Ishikawa (cell line): ENCODE data around the gene IRF2.

Experiments
- CEBPB ChIP-seq: IDR thresholded peaks from 2 replicates; pipeline ENCODE4 v1.6.1; 2012
- CREB1 ChIP-seq: IDR thresholded peaks from 2 replicates; pipeline ENCODE4 v1.6.1; 2012; ENCODE audit warnings: low read depth
- EGR1 ChIP-seq: IDR thresholded peaks from 2 replicates; pipeline ENCODE4 v1.6.1; 2012
- EP300 ChIP-seq: IDR thresholded peaks from 2 replicates; pipeline ENCODE4 v1.6.1; 2012; ENCODE audit warnings: borderline replicate concordance
- FOXM1 ChIP-seq: IDR thresholded peaks from 2 replicates; pipeline ENCODE4 v1.6.1; 2012; ENCODE audit warnings: low read depth, borderline replicate concordance
- NFIC ChIP-seq: IDR thresholded peaks from 2 replicates; pipeline ENCODE4 v1.6.1; 2012
- RAD21 ChIP-seq: IDR thresholded peaks from 2 replicates; pipeline ENCODE4 v1.6.1; 2012; ENCODE audit warnings: low read depth
- TAF1 ChIP-seq: IDR thresholded peaks from 2 replicates; pipeline ENCODE4 v1.6.1; 2012; ENCODE audit warnings: low read depth, mild to moderate bottlenecking
- TCF12 ChIP-seq: IDR thresholded peaks from 2 replicates; pipeline ENCODE4 v1.6.1; 2012; ENCODE audit warnings: low read depth
- TEAD4 ChIP-seq: IDR thresholded peaks from 2 replicates; pipeline ENCODE4 v1.6.1; 2012
- YY1 ChIP-seq: IDR thresholded peaks from 2 replicates; pipeline ENCODE4 v1.6.1; 2012; ENCODE audit warnings: low read depth
- ZBTB7A ChIP-seq: IDR thresholded peaks from 2 replicates; pipeline ENCODE4 v1.6.1; 2012; ENCODE audit warnings: low read depth
- TF ChIP-seq, protein P1 (sequence below): IDR thresholded peaks from 2 replicates; pipeline ENCODE4 v1.6.1; 2012
- TF ChIP-seq, protein P2 (sequence below): IDR thresholded peaks from 2 replicates; pipeline ENCODE4 v1.6.1; 2012
- TF ChIP-seq, protein P3 (sequence below): IDR thresholded peaks from 2 replicates; pipeline ENCODE4 v1.6.1; 2012; ENCODE audit warnings: low read depth, mild to moderate bottlenecking

Gene IRF2

DNA sequence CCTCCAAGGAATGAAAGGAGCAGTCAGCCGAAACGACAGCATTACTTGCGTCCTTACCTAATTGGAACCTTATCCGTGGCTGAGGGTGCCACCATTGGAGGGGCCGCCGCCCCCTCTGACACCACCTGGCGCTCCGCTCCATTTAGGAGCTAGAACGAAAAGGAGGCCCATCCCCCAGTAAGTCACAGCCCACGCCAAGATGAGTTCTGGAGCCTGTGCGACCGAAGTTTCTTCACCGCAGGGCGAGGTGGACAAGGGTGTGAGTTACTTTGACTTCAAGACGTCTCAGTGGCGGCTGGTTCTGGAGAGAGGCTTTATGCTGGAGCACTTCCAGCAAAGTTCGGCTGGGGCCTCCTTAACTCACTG lies 729 bp upstream of the IRF2 start:
- TF ChIP-seq CEBPB: no peak

DNA sequence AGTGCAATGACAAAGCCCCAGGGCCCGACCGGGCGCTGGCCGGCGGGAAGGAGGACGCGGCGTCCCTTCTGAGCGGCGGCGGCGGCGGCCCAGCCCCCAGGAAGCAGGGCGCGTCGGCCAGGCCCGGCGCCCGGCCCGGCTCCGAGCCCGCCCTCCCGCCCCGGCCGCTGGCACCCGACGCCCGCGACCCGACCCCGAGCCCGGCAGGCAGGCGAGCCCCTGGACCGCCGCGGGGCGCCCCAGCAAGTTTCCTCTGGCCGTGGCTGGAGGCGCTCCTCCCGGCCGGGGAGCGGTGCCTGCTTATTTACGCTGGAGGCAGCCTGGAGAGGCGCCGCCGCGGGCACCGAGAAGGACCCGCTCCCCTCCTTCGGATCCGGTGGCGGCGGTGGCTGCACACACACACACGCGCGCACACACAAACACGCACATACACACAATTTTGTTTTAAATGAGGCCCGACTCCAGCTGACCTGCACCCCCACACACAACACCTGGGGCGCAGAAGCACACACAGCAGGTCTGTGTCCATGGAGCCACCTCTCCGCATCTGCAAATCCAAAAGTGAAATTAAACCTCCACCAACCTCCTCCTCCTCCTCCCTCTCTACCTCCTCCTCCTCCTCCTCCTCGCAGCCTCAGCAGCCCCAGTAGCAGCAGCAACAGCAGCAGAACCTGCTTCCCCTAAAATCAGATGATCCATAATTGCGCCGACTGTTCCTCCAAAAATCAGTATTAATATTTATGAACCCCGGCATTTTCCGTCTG lies 669 bp downstream of the IRF2 start:
- TF ChIP-seq, protein P1, sequence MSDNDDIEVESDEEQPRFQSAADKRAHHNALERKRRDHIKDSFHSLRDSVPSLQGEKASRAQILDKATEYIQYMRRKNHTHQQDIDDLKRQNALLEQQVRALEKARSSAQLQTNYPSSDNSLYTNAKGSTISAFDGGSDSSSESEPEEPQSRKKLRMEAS: no peak
- TF ChIP-seq RAD21: no peak

DNA sequence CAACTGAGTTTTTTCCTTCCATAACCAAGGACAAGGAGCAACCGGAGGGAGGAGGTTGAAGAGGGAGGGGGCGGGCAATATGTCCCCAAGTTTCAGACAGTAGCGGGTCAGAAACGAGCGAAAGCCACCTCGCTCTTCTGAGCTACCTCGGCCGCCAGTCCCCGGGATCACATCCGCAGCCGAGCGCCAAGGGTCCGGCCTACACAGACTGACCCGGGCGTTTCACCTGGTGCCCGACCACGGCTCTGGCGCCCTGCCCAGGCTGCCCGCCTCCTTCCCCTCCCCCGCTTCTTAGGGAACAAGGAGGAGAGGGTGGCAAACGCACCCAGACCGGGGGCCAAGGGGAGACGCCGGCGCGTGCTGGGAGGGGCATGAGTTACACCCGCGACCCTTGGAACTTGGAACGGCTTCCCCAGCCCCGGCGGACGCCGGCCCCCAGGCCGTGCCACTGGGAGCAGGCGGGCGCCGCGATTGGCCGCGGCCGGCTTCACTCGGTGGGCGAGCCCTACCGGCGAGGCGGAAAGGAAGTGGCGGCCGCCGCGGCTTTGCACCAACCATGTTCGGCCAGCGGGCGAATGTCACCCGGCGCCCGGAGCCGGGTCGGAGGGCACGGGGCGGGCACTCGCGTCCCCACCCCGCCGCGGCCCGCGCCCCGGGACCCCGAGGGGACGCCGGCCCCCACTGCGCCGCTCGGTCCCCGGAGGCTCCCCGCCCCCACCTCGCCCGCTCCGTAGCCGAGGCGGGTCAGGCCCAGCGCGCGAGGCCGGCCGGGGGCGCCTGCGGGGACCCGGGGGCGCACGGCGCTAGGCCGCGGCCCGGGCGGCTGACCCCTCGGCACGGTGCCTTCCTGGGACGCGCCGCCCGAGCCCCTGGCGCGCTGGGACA lies 1.5 kb downstream of the IRF2 start:
- TF ChIP-seq YY1 (peak; percentile 62; the same call in 1 of the 2 replicates), ZBTB7A (peak; percentile 94), TEAD4 (peak; percentile 41; the same call in 1 of the 2 replicates), EGR1 (peak; percentile 40; the same call in 1 of the 2 replicates), TAF1 (peak; percentile 66), CEBPB (peak; percentile 15; the same call in 1 of the 2 replicates), FOXM1 (no peak), RAD21 (no peak), TCF12 (peak; percentile 73; the same call in 1 of the 2 replicates), EP300 (peak; percentile 45; the same call in 1 of the 2 replicates), CREB1 (no peak; the same call in 1 of the 2 replicates), NFIC (peak; percentile 96)
- TF ChIP-seq, protein P2, sequence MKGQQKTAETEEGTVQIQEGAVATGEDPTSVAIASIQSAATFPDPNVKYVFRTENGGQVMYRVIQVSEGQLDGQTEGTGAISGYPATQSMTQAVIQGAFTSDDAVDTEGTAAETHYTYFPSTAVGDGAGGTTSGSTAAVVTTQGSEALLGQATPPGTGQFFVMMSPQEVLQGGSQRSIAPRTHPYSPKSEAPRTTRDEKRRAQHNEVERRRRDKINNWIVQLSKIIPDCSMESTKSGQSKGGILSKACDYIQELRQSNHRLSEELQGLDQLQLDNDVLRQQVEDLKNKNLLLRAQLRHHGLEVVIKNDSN: no peak
- TF ChIP-seq, protein P1: peak; percentile 61
- TF ChIP-seq, protein P3, sequence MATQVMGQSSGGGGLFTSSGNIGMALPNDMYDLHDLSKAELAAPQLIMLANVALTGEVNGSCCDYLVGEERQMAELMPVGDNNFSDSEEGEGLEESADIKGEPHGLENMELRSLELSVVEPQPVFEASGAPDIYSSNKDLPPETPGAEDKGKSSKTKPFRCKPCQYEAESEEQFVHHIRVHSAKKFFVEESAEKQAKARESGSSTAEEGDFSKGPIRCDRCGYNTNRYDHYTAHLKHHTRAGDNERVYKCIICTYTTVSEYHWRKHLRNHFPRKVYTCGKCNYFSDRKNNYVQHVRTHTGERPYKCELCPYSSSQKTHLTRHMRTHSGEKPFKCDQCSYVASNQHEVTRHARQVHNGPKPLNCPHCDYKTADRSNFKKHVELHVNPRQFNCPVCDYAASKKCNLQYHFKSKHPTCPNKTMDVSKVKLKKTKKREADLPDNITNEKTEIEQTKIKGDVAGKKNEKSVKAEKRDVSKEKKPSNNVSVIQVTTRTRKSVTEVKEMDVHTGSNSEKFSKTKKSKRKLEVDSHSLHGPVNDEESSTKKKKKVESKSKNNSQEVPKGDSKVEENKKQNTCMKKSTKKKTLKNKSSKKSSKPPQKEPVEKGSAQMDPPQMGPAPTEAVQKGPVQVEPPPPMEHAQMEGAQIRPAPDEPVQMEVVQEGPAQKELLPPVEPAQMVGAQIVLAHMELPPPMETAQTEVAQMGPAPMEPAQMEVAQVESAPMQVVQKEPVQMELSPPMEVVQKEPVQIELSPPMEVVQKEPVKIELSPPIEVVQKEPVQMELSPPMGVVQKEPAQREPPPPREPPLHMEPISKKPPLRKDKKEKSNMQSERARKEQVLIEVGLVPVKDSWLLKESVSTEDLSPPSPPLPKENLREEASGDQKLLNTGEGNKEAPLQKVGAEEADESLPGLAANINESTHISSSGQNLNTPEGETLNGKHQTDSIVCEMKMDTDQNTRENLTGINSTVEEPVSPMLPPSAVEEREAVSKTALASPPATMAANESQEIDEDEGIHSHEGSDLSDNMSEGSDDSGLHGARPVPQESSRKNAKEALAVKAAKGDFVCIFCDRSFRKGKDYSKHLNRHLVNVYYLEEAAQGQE: no peak

DNA sequence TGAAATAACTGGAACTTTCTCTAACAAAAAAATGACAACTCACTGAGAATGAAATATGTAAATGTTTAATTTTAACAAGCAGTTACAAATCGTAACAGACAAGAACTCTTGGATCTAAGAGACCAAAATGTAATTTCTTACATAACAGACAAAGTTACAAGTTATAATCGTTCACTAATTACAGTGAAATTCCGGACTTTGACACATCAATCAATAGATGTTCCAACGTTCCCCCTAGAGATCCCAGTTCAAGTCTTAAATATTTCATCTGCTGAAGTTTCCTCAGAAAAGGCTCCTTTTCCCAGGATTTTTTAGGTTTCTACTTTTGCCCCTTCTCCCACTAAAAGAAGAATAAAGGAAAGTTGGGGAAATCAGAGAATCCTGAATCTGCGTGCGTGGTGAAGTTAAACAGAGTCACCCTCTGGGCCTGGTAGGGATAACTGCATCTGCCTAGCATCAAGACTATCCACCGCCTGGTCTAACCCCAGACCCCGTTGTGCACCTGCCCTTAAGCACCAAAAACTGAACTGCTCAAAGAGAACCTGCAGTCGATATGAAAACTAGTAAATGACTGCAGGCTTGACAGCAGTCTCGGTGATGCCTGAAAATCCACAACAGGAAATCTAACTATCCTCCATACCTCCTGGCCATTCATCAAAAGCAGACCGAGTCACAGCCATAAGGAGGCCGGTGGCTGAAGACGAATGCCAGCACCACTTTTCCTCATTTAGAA lies 2.3 kb downstream of the IRF2 start:
- TF ChIP-seq CREB1 (no peak), YY1 (no peak), CEBPB (no peak), TAF1 (no peak), TEAD4 (no peak), TCF12 (no peak), RAD21 (no peak), FOXM1 (no peak), EP300 (no peak), EGR1 (no peak), ZBTB7A (no peak), NFIC (no peak)
- TF ChIP-seq, protein P3: no peak
- TF ChIP-seq, protein P1: no peak
- TF ChIP-seq, protein P2: no peak

DNA sequence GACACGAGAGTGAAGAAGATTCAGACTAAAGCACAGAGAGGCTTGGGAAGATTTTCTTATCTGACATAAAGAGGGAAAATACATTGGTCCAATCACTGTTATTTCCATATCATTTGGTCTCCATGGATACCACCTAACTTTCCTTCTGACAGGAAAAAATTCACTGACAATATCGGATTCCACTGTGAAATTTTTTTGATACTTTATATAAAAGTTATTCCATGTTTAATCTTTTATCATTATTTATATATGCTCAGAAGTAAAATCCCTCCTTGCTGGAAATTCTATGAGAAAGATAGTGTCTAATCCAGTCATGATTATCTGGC lies 3.6 kb downstream of the IRF2 start:
- TF ChIP-seq YY1: no peak
- no peak for TF ChIP-seq TEAD4
- no peak for TF ChIP-seq FOXM1
- TF ChIP-seq, protein P3: no peak
- TF ChIP-seq CEBPB: no peak
- TF ChIP-seq, protein P2: no peak
- TF ChIP-seq TAF1: no peak
